Hematopoietic multipotent progenitor cell treated with erythropoietin and hydrocortisone succinate and interleukin-3 and kit ligand, for 4 days (in vitro differentiated cells): ENCODE results near the gene TRMT11.
A peak's percentile ranks its signal among the peaks of the same experiment; 100 is the strongest.
"Not testable (repeated sequence)": the region's sequence is repeated elsewhere in the genome, so short reads cannot be mapped to it uniquely, and the experiment has no call there.

Experiments
- DNase-seq: peaks from one replicate; pipeline ENCODE4 v3.0.0-alpha.2; 2015

Gene TRMT11

GRCh38 chr6:125994670-125995488 is 8.5 kb downstream of the TRMT11 start:
- no peak for DNase-seq

- peak; percentile 86 for DNase-seq
These were observed 9.7 kb downstream of the TRMT11 start for GRCh38 chr6:125995972-125996580.

GRCh38 chr6:126002755-126003679 is 16.7 kb downstream of the TRMT11 start:
- DNase-seq = no peak

GRCh38 chr6:126007800-126008199 is 21.5 kb downstream of the TRMT11 start:
- DNase-seq = no peak

- DNase-seq = no peak
These were observed 23.7 kb downstream of the TRMT11 start for GRCh38 chr6:126010040-126010439.

GRCh38 chr6:126015863-126016262 is 29.5 kb downstream of the TRMT11 start:
- peak; percentile 11 for DNase-seq

GRCh38 chr6:126016591-126016990 is 30.3 kb downstream of the TRMT11 start:
- DNase-seq = no peak

GRCh38 chr6:126017668-126018067 is 31.3 kb downstream of the TRMT11 start:
- DNase-seq = no peak

- DNase-seq = no peak
These were observed 34.1 kb downstream of the TRMT11 start for GRCh38 chr6:126020305-126021050.

GRCh38 chr6:126023474-126023873 is 37.1 kb downstream of the TRMT11 start:
- not testable (repeated sequence) for DNase-seq

GRCh38 chr6:126026001-126026400 is 39.7 kb downstream of the TRMT11 start:
- DNase-seq = no peak

- no peak for DNase-seq
These were observed 41.3 kb downstream of the TRMT11 start for GRCh38 chr6:126027601-126028000.

- no peak for DNase-seq
These were observed 43.7 kb downstream of the TRMT11 start for GRCh38 chr6:126030045-126030444.

GRCh38 chr6:126033696-126034095 is 47.4 kb downstream of the TRMT11 start:
- DNase-seq = peak; percentile 91

- no peak for DNase-seq
These were observed 48.3 kb downstream of the TRMT11 start for GRCh38 chr6:126034656-126035055.

- no peak for DNase-seq
These were observed 49.4 kb downstream of the TRMT11 start for GRCh38 chr6:126035764-126036163.

GRCh38 chr6:126038234-126038633 is 51.9 kb downstream of the TRMT11 start:
- DNase-seq = no peak

- DNase-seq = no peak
These were observed 52.9 kb downstream of the TRMT11 start for GRCh38 chr6:126039284-126039683.

- no peak for DNase-seq
These were observed 54.1 kb downstream of the TRMT11 start for GRCh38 chr6:126040394-126040793.

GRCh38 chr6:126040826-126041225 is 54.5 kb downstream of the TRMT11 start:
- DNase-seq = peak; percentile 66

GRCh38 chr6:126041516-126041915 is 55.2 kb downstream of the TRMT11 start:
- DNase-seq = no peak

GRCh38 chr6:126042001-126042419 is 55.7 kb downstream of the TRMT11 start:
- DNase-seq = no peak

GRCh38 chr6:126047648-126048047 is 61.3 kb downstream of the TRMT11 start:
- DNase-seq = no peak
